Measurements from ENCODE around the gene MACROD2. TPM values are rescaled to one million over a fixed set of nuclear protein-coding genes. Genes with fewer than 3 reads are reported as not detected.

The MACROD2 gene
- total and polyA plus RNA-seq, 2 experiments from 2014 or later: 2.8 to 4.3 TPM

DNA sequence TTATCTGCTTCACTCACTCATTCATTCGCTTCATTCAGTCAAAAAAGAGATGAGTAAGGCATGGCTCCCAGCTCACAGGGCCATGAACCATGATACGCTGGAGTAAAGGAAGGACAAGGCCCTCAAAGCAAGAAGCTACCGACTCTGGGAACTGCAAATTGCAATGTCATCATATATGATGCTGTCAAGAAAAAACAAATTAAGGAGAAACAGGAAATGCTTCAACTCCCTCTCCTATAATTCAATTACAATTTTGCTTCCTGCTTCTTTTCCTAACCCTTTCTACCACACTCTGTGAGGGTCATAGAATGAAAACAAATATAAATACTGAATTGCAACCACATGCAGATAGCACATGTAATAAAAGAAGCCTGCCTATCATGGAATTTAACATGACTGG, 1067.8 kb downstream of the MACROD2 start (continued):
- TF ChIP-seq, protein P1, sequence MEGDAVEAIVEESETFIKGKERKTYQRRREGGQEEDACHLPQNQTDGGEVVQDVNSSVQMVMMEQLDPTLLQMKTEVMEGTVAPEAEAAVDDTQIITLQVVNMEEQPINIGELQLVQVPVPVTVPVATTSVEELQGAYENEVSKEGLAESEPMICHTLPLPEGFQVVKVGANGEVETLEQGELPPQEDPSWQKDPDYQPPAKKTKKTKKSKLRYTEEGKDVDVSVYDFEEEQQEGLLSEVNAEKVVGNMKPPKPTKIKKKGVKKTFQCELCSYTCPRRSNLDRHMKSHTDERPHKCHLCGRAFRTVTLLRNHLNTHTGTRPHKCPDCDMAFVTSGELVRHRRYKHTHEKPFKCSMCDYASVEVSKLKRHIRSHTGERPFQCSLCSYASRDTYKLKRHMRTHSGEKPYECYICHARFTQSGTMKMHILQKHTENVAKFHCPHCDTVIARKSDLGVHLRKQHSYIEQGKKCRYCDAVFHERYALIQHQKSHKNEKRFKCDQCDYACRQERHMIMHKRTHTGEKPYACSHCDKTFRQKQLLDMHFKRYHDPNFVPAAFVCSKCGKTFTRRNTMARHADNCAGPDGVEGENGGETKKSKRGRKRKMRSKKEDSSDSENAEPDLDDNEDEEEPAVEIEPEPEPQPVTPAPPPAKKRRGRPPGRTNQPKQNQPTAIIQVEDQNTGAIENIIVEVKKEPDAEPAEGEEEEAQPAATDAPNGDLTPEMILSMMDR (conservative IDR thresholded peaks at IDR 0.05; ENCODE audit: low read depth in 2 of 2): no peak
- TF ChIP-seq ZNF114 (CRISPR knock-in tag; IDR thresholded peaks at IDR 0.05) (no peak), ZNF331 (CRISPR knock-in tag; IDR thresholded peaks at IDR 0.05; ENCODE audit: low read depth) (no peak), EZH2phosphoT487 (IDR thresholded peaks at IDR 0.05; ENCODE audit: unreplicated experiment) (no peak), POLR2AphosphoS5 (IDR thresholded peaks at IDR 0.05; ENCODE audit: low read depth) (no peak), STAT1 (IDR thresholded peaks at IDR 0.05; ENCODE audit: unreplicated experiment) (no peak), REST (IDR thresholded peaks at IDR 0.05; ENCODE audit: unreplicated experiment) (no peak), NANOG (IDR thresholded peaks at IDR 0.05; ENCODE audit: borderline replicate concordance) (no peak)

GRCh38 chr20:15064741-15065140, 1069.4 kb downstream of the MACROD2 start:
- DNase-seq (ENCODE audit: low spot score) (no peak), ATAC-seq (no peak)
- Histone ChIP-seq H3F3A (replicated peaks; ENCODE audit: low read depth) (no peaks in the 10 kb centered on the region), H3K4me2 (no peak overlapping the region), H3K36me3 (ENCODE audit: insufficient read depth) (no peaks in the 10 kb centered on the region; the same call in 1 of the 2 replicates), H3K27me3 (ENCODE audit: insufficient read depth) (no peaks in the 10 kb centered on the region), H3K9me2 (ENCODE audit: insufficient read depth) (0 out of 2 replicates have a peak, but pooled peaks cover 7% of the 10 kb centered on the region), H2AFZ (no peak overlapping the region), H3K4me1 (ENCODE audit: insufficient read depth) (0 out of 2 replicates have a peak, but pooled peaks cover 4% of the 10 kb centered on the region), H3K4me3 (no peak overlapping the region), H4K20me1 (replicated peaks; ENCODE audit: insufficient read depth) (no peaks in the 10 kb centered on the region), H3K79me2 (replicated peaks; ENCODE audit: insufficient read depth) (no peaks in the 10 kb centered on the region), H3K27ac (ENCODE audit: low read depth) (no peak overlapping the region)
- peaks cover 19% of the 10 kb centered on the region for H3K4me1 Mint-ChIP-seq
- H3K27ac Mint-ChIP-seq: no peak overlapping the region
- peaks cover 11% of the 10 kb centered on the region; the same call in 1 of the 3 replicates for H3K9me3 Mint-ChIP-seq
- H3K36me3 Mint-ChIP-seq (ENCODE audit: low read depth): peaks cover 7% of the 10 kb centered on the region; the same call in 2 of the 3 replicates
- peaks cover 3% of the 10 kb centered on the region for H3K27me3 Mint-ChIP-seq (ENCODE audit: insufficient read depth, low read depth, poor library complexity)
- no peak overlapping the region for H3K4me3 Mint-ChIP-seq
- TF ChIP-seq STAT1 (IDR thresholded peaks at IDR 0.05; ENCODE audit: unreplicated experiment) (no peak), ZNF331 (CRISPR knock-in tag; IDR thresholded peaks at IDR 0.05; ENCODE audit: low read depth) (no peak), NANOG (IDR thresholded peaks at IDR 0.05; ENCODE audit: borderline replicate concordance) (no peak), EZH2 (IDR thresholded peaks at IDR 0.05; ENCODE audit: low read depth, unreplicated experiment) (no peak), EZH2phosphoT487 (IDR thresholded peaks at IDR 0.05; ENCODE audit: unreplicated experiment) (no peak)
- TF ChIP-seq, protein P2, sequence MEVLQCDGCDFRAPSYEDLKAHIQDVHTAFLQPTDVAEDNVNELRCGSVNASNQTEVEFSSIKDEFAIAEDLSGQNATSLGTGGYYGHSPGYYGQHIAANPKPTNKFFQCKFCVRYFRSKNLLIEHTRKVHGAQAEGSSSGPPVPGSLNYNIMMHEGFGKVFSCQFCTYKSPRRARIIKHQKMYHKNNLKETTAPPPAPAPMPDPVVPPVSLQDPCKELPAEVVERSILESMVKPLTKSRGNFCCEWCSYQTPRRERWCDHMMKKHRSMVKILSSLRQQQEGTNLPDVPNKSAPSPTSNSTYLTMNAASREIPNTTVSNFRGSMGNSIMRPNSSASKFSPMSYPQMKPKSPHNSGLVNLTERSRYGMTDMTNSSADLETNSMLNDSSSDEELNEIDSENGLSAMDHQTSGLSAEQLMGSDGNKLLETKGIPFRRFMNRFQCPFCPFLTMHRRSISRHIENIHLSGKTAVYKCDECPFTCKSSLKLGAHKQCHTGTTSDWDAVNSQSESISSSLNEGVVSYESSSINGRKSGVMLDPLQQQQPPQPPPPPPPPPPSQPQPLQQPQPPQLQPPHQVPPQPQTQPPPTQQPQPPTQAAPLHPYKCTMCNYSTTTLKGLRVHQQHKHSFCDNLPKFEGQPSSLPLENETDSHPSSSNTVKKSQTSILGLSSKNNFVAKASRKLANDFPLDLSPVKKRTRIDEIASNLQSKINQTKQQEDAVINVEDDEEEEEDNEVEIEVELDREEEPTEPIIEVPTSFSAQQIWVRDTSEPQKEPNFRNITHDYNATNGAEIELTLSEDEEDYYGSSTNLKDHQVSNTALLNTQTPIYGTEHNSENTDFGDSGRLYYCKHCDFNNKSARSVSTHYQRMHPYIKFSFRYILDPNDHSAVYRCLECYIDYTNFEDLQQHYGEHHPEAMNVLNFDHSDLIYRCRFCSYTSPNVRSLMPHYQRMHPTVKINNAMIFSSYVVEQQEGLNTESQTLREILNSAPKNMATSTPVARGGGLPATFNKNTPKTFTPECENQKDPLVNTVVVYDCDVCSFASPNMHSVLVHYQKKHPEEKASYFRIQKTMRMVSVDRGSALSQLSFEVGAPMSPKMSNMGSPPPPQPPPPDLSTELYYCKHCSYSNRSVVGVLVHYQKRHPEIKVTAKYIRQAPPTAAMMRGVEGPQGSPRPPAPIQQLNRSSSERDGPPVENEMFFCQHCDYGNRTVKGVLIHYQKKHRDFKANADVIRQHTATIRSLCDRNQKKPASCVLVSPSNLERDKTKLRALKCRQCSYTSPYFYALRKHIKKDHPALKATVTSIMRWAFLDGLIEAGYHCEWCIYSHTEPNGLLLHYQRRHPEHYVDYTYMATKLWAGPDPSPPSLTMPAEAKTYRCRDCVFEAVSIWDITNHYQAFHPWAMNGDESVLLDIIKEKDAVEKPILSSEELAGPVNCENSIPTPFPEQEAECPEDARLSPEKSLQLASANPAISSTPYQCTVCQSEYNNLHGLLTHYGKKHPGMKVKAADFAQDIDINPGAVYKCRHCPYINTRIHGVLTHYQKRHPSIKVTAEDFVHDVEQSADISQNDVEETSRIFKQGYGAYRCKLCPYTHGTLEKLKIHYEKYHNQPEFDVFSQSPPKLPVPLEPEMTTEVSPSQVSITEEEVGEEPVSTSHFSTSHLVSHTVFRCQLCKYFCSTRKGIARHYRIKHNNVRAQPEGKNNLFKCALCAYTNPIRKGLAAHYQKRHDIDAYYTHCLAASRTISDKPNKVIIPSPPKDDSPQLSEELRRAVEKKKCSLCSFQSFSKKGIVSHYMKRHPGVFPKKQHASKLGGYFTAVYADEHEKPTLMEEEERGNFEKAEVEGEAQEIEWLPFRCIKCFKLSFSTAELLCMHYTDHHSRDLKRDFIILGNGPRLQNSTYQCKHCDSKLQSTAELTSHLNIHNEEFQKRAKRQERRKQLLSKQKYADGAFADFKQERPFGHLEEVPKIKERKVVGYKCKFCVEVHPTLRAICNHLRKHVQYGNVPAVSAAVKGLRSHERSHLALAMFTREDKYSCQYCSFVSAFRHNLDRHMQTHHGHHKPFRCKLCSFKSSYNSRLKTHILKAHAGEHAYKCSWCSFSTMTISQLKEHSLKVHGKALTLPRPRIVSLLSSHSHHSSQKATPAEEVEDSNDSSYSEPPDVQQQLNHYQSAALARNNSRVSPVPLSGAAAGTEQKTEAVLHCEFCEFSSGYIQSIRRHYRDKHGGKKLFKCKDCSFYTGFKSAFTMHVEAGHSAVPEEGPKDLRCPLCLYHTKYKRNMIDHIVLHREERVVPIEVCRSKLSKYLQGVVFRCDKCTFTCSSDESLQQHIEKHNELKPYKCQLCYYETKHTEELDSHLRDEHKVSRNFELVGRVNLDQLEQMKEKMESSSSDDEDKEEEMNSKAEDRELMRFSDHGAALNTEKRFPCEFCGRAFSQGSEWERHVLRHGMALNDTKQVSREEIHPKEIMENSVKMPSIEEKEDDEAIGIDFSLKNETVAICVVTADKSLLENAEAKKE (CRISPR knock-in tag; IDR thresholded peaks at IDR 0.05): no peak
- TF ChIP-seq, protein P3, sequence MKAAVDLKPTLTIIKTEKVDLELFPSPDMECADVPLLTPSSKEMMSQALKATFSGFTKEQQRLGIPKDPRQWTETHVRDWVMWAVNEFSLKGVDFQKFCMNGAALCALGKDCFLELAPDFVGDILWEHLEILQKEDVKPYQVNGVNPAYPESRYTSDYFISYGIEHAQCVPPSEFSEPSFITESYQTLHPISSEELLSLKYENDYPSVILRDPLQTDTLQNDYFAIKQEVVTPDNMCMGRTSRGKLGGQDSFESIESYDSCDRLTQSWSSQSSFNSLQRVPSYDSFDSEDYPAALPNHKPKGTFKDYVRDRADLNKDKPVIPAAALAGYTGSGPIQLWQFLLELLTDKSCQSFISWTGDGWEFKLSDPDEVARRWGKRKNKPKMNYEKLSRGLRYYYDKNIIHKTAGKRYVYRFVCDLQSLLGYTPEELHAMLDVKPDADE (IDR thresholded peaks at IDR 0.05): no peak

All from GM23338 (cell line).